ENCODE results near the gene GALNT13. TPM values are rescaled to one million over a fixed set of nuclear protein-coding genes. Genes with fewer than 3 reads are reported as not detected.

GALNT13 gene
- total RNA-seq, 2 experiments from 2014 or later, result not detected

- no peaks in the 10 kb centered on the region for H3K9me3 ChIP-seq (ENCODE audit: low read length)
- H3K4me2 ChIP-seq (ENCODE audit: low read length), result no peak overlapping the region
- H3K79me2 ChIP-seq (ENCODE audit: insufficient read depth, low read depth, low read length), result no peaks in the 10 kb centered on the region
- intact Hi-C loops (cut with micrococcal nuclease; ENCODE audit: unreplicated experiment), result loop anchor here (5.0 to 10.0 kb wide), 2 partner anchors 772 to 860 kb away; no protein-coding TSS in a partner anchor
- POLR2A ChIA-PET, result no interaction called here
- no peaks in the 10 kb centered on the region for H3K9me2 ChIP-seq (ENCODE audit: insufficient read depth, low read length)
- no peaks in the 10 kb centered on the region for H3K36me3 ChIP-seq (ENCODE audit: insufficient read depth, low read length)
- no peaks in the 10 kb centered on the region for H4K20me1 ChIP-seq (ENCODE audit: insufficient read depth, low read length)
- no peak overlapping the region for H3K27ac ChIP-seq (ENCODE audit: low read depth, low read length, poor library complexity, severe bottlenecking)
- H3K4me3 ChIP-seq (ENCODE audit: low read depth, low read length, poor library complexity, severe bottlenecking), result no peak overlapping the region
- no peak for TF ChIP-seq EZH2phosphoT487 (IDR thresholded peaks at IDR 0.05; ENCODE audit: borderline replicate concordance, low read depth, low read length)
- no peak for TF ChIP-seq CTCF (conservative IDR thresholded peaks at IDR 0.05; ENCODE audit: low read length)
- CTCF ChIA-PET (ENCODE audit: unreplicated experiment), result no interaction called here
- no peaks in the 10 kb centered on the region for H3K4me1 ChIP-seq (ENCODE audit: insufficient read depth, low read length, poor library complexity, severe bottlenecking)
- no TSS peak for BruUV-seq (replicated peaks)
- no peak for DNase-seq (ENCODE audit: low spot score)
- H2AFZ ChIP-seq (ENCODE audit: low read length), result no peak overlapping the region
These were observed 580.7 kb downstream of the GALNT13 start for GRCh38 chr2:154452471-154452870.

- no peaks in the 10 kb centered on the region for H3K79me2 ChIP-seq (ENCODE audit: insufficient read depth, low read depth, low read length)
- DNase-seq (ENCODE audit: low spot score), result peak; percentile 21
- intact Hi-C loops (cut with micrococcal nuclease; ENCODE audit: unreplicated experiment), result loop anchor here (5.0 to 10.0 kb wide), 2 partner anchors 772 to 859 kb away; no protein-coding TSS in a partner anchor
- H3K4me1 ChIP-seq (ENCODE audit: insufficient read depth, low read length, poor library complexity, severe bottlenecking), result no peaks in the 10 kb centered on the region
- no peak for TF ChIP-seq EZH2phosphoT487 (IDR thresholded peaks at IDR 0.05; ENCODE audit: borderline replicate concordance, low read depth, low read length)
- peak; percentile 78 for TF ChIP-seq CTCF (conservative IDR thresholded peaks at IDR 0.05; ENCODE audit: low read length)
- ChIA-PET CTCF (ENCODE audit: unreplicated experiment) (no interaction called here), POLR2A (no interaction called here)
- no peaks in the 10 kb centered on the region for H3K36me3 ChIP-seq (ENCODE audit: insufficient read depth, low read length)
- no peak overlapping the region for H3K4me2 ChIP-seq (ENCODE audit: low read length)
- no peak overlapping the region for H2AFZ ChIP-seq (ENCODE audit: low read length)
- no peaks in the 10 kb centered on the region for H3K9me2 ChIP-seq (ENCODE audit: insufficient read depth, low read length)
- H3K9me3 ChIP-seq (ENCODE audit: low read length), result no peaks in the 10 kb centered on the region
- no peaks in the 10 kb centered on the region for H4K20me1 ChIP-seq (ENCODE audit: insufficient read depth, low read length)
- H3K4me3 ChIP-seq (ENCODE audit: low read depth, low read length, poor library complexity, severe bottlenecking), result no peak overlapping the region
- no peak overlapping the region for H3K27ac ChIP-seq (ENCODE audit: low read depth, low read length, poor library complexity, severe bottlenecking)
- BruUV-seq (replicated peaks), result no TSS peak
These were observed 581.3 kb downstream of the GALNT13 start for GRCh38 chr2:154452906-154453493.

- Histone ChIP-seq H3K9me3 (ENCODE audit: low read length) (no peaks in the 10 kb centered on the region), H3K27ac (ENCODE audit: low read depth, low read length, poor library complexity, severe bottlenecking) (no peak overlapping the region), H3K79me2 (ENCODE audit: insufficient read depth, low read depth, low read length) (no peaks in the 10 kb centered on the region), H2AFZ (ENCODE audit: low read length) (no peak overlapping the region), H3K4me2 (ENCODE audit: low read length) (no peak overlapping the region), H3K4me1 (ENCODE audit: insufficient read depth, low read length, poor library complexity, severe bottlenecking) (no peaks in the 10 kb centered on the region), H3K9me2 (ENCODE audit: insufficient read depth, low read length) (no peaks in the 10 kb centered on the region), H3K36me3 (ENCODE audit: insufficient read depth, low read length) (no peaks in the 10 kb centered on the region), H3K4me3 (ENCODE audit: low read depth, low read length, poor library complexity, severe bottlenecking) (no peak overlapping the region), H4K20me1 (ENCODE audit: insufficient read depth, low read length) (no peaks in the 10 kb centered on the region)
- POLR2A ChIA-PET, result no interaction called here
- BruUV-seq (replicated peaks), result no TSS peak
- no peak for TF ChIP-seq EZH2phosphoT487 (IDR thresholded peaks at IDR 0.05; ENCODE audit: borderline replicate concordance, low read depth, low read length)
- no peak for TF ChIP-seq CTCF (conservative IDR thresholded peaks at IDR 0.05; ENCODE audit: low read length)
- DNase-seq (ENCODE audit: low spot score), result no peak
- CTCF ChIA-PET (ENCODE audit: unreplicated experiment), result no interaction called here
- intact Hi-C loops (cut with micrococcal nuclease; ENCODE audit: unreplicated experiment), result loop anchor here (10.0 kb wide), 1 partner anchor 770 kb away; no protein-coding TSS in a partner anchor
These were observed 583.4 kb downstream of the GALNT13 start for GRCh38 chr2:154455166-154455565.

Data from OCI-LY7 (cell line).